Measurements from ENCODE around the gene AOAH. TPM values are rescaled to one million over a fixed set of nuclear protein-coding genes. Genes with fewer than 3 reads are reported as not detected.

Gene AOAH
- total RNA-seq, 1 experiment from 2014 or later = not detected

GRCh38 chr7:36621396-36621795 is 102.9 kb downstream of the AOAH start:
- ChIA-PET POLR2A (no interaction called here), CTCF (no interaction called here)
- Mint-ChIP-seq H3K36me3 (ENCODE audit: insufficient read depth, unreplicated experiment) (no peaks in the 10 kb centered on the region), H3K9me3 (ENCODE audit: unreplicated experiment) (no peaks in the 10 kb centered on the region), H3K4me1 (ENCODE audit: low read depth, unreplicated experiment) (no peaks in the 10 kb centered on the region), H3K27me3 (ENCODE audit: insufficient read depth, unreplicated experiment) (no peaks in the 10 kb centered on the region), H3K4me3 (ENCODE audit: unreplicated experiment) (no peak overlapping the region), H3K27ac (ENCODE audit: unreplicated experiment) (no peak overlapping the region)
- intact Hi-C loops (cut with micrococcal nuclease; ENCODE audit: unreplicated experiment) = no loop called here
- Histone ChIP-seq H3K27me3 (replicated peaks; ENCODE audit: control insufficient read depth, insufficient read depth, low read length) (no peaks in the 10 kb centered on the region), H3K4me1 (no peaks in the 10 kb centered on the region), H3K36me3 (ENCODE audit: control insufficient read depth, insufficient read depth, low read length) (no peaks in the 10 kb centered on the region), H3K9me3 (no peaks in the 10 kb centered on the region), H3K4me3 (ENCODE audit: low read depth, low read length) (no peak overlapping the region)
- TF ChIP-seq CTCF (IDR thresholded peaks at IDR 0.05; ENCODE audit: insufficient read depth in 1 of 2, low read depth in 1 of 2, low read length in 1 of 2, severe bottlenecking in 1 of 2, unreplicated experiment in 1 of 2) = no peak
- BruUV-seq (replicated peaks) = no TSS peak
- DNase-seq = no peak

GRCh38 chr7:36620166-36620708 is 104.1 kb downstream of the AOAH start:
- CTCF ChIA-PET = no interaction called here
- H3K36me3 Mint-ChIP-seq (ENCODE audit: insufficient read depth, unreplicated experiment) = no peaks in the 10 kb centered on the region
- no peak overlapping the region for H3K4me3 Mint-ChIP-seq (ENCODE audit: unreplicated experiment)
- H3K27me3 Mint-ChIP-seq (ENCODE audit: insufficient read depth, unreplicated experiment) = peaks cover 3% of the 10 kb centered on the region
- no TSS peak for BruUV-seq (replicated peaks)
- no peaks in the 10 kb centered on the region for H3K4me1 Mint-ChIP-seq (ENCODE audit: low read depth, unreplicated experiment)
- intact Hi-C loops (cut with micrococcal nuclease; ENCODE audit: unreplicated experiment) = no loop called here
- TF ChIP-seq CTCF (IDR thresholded peaks at IDR 0.05; ENCODE audit: insufficient read depth in 1 of 2, low read depth in 1 of 2, low read length in 1 of 2, severe bottlenecking in 1 of 2, unreplicated experiment in 1 of 2) = no peak
- POLR2A ChIA-PET = no interaction called here
- no peaks in the 10 kb centered on the region for H3K9me3 Mint-ChIP-seq (ENCODE audit: unreplicated experiment)
- H3K4me3 ChIP-seq (ENCODE audit: low read depth, low read length) = no peak overlapping the region
- no peaks in the 10 kb centered on the region for H3K36me3 ChIP-seq (ENCODE audit: control insufficient read depth, insufficient read depth, low read length)
- no peaks in the 10 kb centered on the region for H3K4me1 ChIP-seq
- H3K9me3 ChIP-seq = no peaks in the 10 kb centered on the region
- DNase-seq = no peak
- H3K27ac Mint-ChIP-seq (ENCODE audit: unreplicated experiment) = no peak overlapping the region
- H3K27me3 ChIP-seq (replicated peaks; ENCODE audit: control insufficient read depth, insufficient read depth, low read length) = no peaks in the 10 kb centered on the region

- H3K27ac Mint-ChIP-seq (ENCODE audit: unreplicated experiment) = no peak overlapping the region
- peaks cover 8% of the 10 kb centered on the region for H3K27me3 Mint-ChIP-seq (ENCODE audit: insufficient read depth, unreplicated experiment)
- no peak for DNase-seq
- ChIA-PET POLR2A (no interaction called here), CTCF (no interaction called here)
- H3K4me1 Mint-ChIP-seq (ENCODE audit: low read depth, unreplicated experiment) = peaks cover 5% of the 10 kb centered on the region
- intact Hi-C loops (cut with micrococcal nuclease; ENCODE audit: unreplicated experiment) = no loop called here
- no TSS peak for BruUV-seq (replicated peaks)
- H3K9me3 ChIP-seq = no peaks in the 10 kb centered on the region
- H3K9me3 Mint-ChIP-seq (ENCODE audit: unreplicated experiment) = no peaks in the 10 kb centered on the region
- no peak for TF ChIP-seq CTCF (IDR thresholded peaks at IDR 0.05; ENCODE audit: insufficient read depth in 1 of 2, low read depth in 1 of 2, low read length in 1 of 2, severe bottlenecking in 1 of 2, unreplicated experiment in 1 of 2)
- no peak overlapping the region for H3K4me3 Mint-ChIP-seq (ENCODE audit: unreplicated experiment)
- no peaks in the 10 kb centered on the region for H3K36me3 Mint-ChIP-seq (ENCODE audit: insufficient read depth, unreplicated experiment)
- no peaks in the 10 kb centered on the region for H3K27me3 ChIP-seq (replicated peaks; ENCODE audit: control insufficient read depth, insufficient read depth, low read length)
- no peaks in the 10 kb centered on the region for H3K4me1 ChIP-seq
- H3K4me3 ChIP-seq (ENCODE audit: low read depth, low read length) = no peak overlapping the region
- H3K36me3 ChIP-seq (ENCODE audit: control insufficient read depth, insufficient read depth, low read length) = no peaks in the 10 kb centered on the region
These were observed 106.9 kb downstream of the AOAH start for GRCh38 chr7:36617408-36617807.

Data from Caco-2 (cell line).